WTC11 (cell line): ENCODE data around the gene MICAL2. TPM values are rescaled to one million over a fixed set of nuclear protein-coding genes. Genes with fewer than 3 reads are reported as not detected.

ENCODE experiments used
- ATAC-seq: fragments of 200-7000 bp; cut with Tn5 transposase; 2 replicates; pipeline ENCODE4 v1.10.0; 2021; ENCODE audit warnings: mild to moderate bottlenecking, moderate library complexity
- CTCF ChIA-PET: fragments of 300-600 bp; sonication (Branson Sonifier 250); formaldehyde crosslinking; loops from one replicate; lab custom pipeline; 2021; ENCODE audit warnings: antibody characterized with exemption; lab: Charles Lee
- POLR2A ChIA-PET: fragments of 350-600 bp; sonication (Branson Sonifier 250); formaldehyde crosslinking; loops from one replicate; lab custom pipeline; 2021; ENCODE audit warnings: antibody characterized with exemption; lab: Charles Lee
- DNase-seq: peaks from one replicate; pipeline ENCODE4 v3.0.0; 2021; ENCODE audit warnings: low spot score
- H3K27ac Mint-ChIP-seq: 2 replicates; pipeline ENCODE4 v1.8.0; 2021; ENCODE audit warnings: mixed read lengths
- H3K27me3 Mint-ChIP-seq: 2 replicates; pipeline ENCODE4 v1.8.0; 2021; ENCODE audit warnings: low read depth, mild to moderate bottlenecking, moderate library complexity, mixed read lengths
- H3K36me3 Mint-ChIP-seq: 2 replicates; pipeline ENCODE4 v1.8.0; 2021; ENCODE audit warnings: mixed read lengths
- H3K4me1 Mint-ChIP-seq: 2 replicates; pipeline ENCODE4 v1.8.0; 2022; ENCODE audit warnings: mixed read lengths
- H3K4me3 Mint-ChIP-seq: 2 replicates; pipeline ENCODE4 v1.8.0; 2021; ENCODE audit warnings: mild to moderate bottlenecking, moderate library complexity, mixed read lengths
- H3K9me3 Mint-ChIP-seq: 2 replicates; pipeline ENCODE4 v1.8.0; 2021; ENCODE audit warnings: mixed read lengths
- AR ChIP-seq: fragments of 250-450 bp; sonication (Bioruptor Pico); IDR thresholded peaks from 2 replicates; pipeline ENCODE4 v1.9.0; 2021; ENCODE audit warnings: mild to moderate bottlenecking
- ARID4B ChIP-seq: sonication (generic); formaldehyde crosslinking; IDR thresholded peaks from 2 replicates; pipeline ENCODE4 v1.8.0; 2023; ENCODE audit warnings: missing genetic modification reagents, mild to moderate bottlenecking, borderline replicate concordance
- ATF6 ChIP-seq: sonication (generic); formaldehyde crosslinking; IDR thresholded peaks from 2 replicates; pipeline ENCODE4 v1.8.1; 2023; ENCODE audit warnings: mild to moderate bottlenecking, missing genetic modification reagents
- CREM ChIP-seq: sonication (generic); formaldehyde crosslinking; IDR thresholded peaks from 2 replicates; pipeline ENCODE4 v1.8.1; 2022; ENCODE audit warnings: mild to moderate bottlenecking, missing genetic modification reagents, moderate library complexity
- CTCF ChIP-seq: fragments of 200-600 bp; IDR thresholded peaks from 2 replicates; pipeline ENCODE4 v1.8.0; 2022; ENCODE audit warnings: antibody characterized with exemption
- ELF4 ChIP-seq: sonication (generic); formaldehyde crosslinking; IDR thresholded peaks from 2 replicates; pipeline ENCODE4 v1.8.1; 2022; ENCODE audit warnings: low read depth, mild to moderate bottlenecking, moderate library complexity, missing genetic modification reagents
- GTF2I ChIP-seq: fragments of 250-450 bp; sonication (Bioruptor Pico); conservative IDR thresholded peaks from 2 replicates; pipeline ENCODE4 v1.4.0; 2021; ENCODE audit warnings: mild to moderate bottlenecking
- JAZF1 ChIP-seq: fragments of 250-450 bp; sonication (Bioruptor Pico); IDR thresholded peaks from 2 replicates; pipeline ENCODE4 v1.9.0; 2021; ENCODE audit warnings: moderate library complexity, mild to moderate bottlenecking, inconsistent platforms
- KAT7 ChIP-seq: sonication (generic); formaldehyde crosslinking; IDR thresholded peaks from 2 replicates; pipeline ENCODE4 v1.8.1; 2023; ENCODE audit warnings: missing genetic modification reagents, mild to moderate bottlenecking, borderline replicate concordance
- PRDM15 ChIP-seq: sonication (generic); formaldehyde crosslinking; IDR thresholded peaks from 2 replicates; pipeline ENCODE4 v1.8.0; 2022; ENCODE audit warnings: missing genetic modification reagents
- PRRX2 ChIP-seq: fragments of 250-450 bp; sonication (Bioruptor Pico); IDR thresholded peaks from 2 replicates; pipeline ENCODE4 v1.8.0; 2021; ENCODE audit warnings: mild to moderate bottlenecking
- SOX15 ChIP-seq: fragments of 250-450 bp; sonication (Bioruptor Pico); IDR thresholded peaks from 2 replicates; pipeline ENCODE4 v1.9.0; 2021; ENCODE audit warnings: mild to moderate bottlenecking
- ZNF121 ChIP-seq: sonication (generic); formaldehyde crosslinking; IDR thresholded peaks from 2 replicates; pipeline ENCODE4 v1.8.0; 2023; ENCODE audit warnings: missing genetic modification reagents
- ZNF263 ChIP-seq: sonication (generic); formaldehyde crosslinking; IDR thresholded peaks from 2 replicates; pipeline ENCODE4 v1.8.1; 2022; ENCODE audit warnings: low read depth, mild to moderate bottlenecking, moderate library complexity, missing genetic modification reagents
- ZNF281 ChIP-seq: sonication (generic); formaldehyde crosslinking; IDR thresholded peaks from 2 replicates; pipeline ENCODE4 v1.8.0; 2023; ENCODE audit warnings: mild to moderate bottlenecking, missing genetic modification reagents
- ZNF396 ChIP-seq: fragments of 250-450 bp; sonication (Bioruptor Pico); IDR thresholded peaks from 2 replicates; pipeline ENCODE4 v1.8.0; 2021; ENCODE audit warnings: mild to moderate bottlenecking, moderate library complexity, borderline replicate concordance
- ZNF425 ChIP-seq: fragments of 250-450 bp; sonication (Bioruptor Pico); conservative IDR thresholded peaks from 2 replicates; pipeline ENCODE4 v1.9.0; 2021; ENCODE audit warnings: mild to moderate bottlenecking
- total RNA-seq: library from RNA; stranded (reverse); gene quantifications from 3 replicates; pipeline ENCODE4 v1.2.3, GENCODE V29; 2021

The MICAL2 gene
- total RNA-seq, 1 experiment from 2014 or later: 3.1 TPM

- Mint-ChIP-seq H3K4me3 (no peak overlapping the region), H3K36me3 (no peaks in the 10 kb centered on the region), H3K9me3 (peaks cover 13% of the 10 kb centered on the region), H3K4me1 (peaks cover 15% of the 10 kb centered on the region), H3K27ac (no peak overlapping the region), H3K27me3 (no peaks in the 10 kb centered on the region)
- DNase-seq (no peak), ATAC-seq (no peak)
- POLR2A ChIA-PET: no interaction called here
- CTCF ChIA-PET: interaction anchor here (1.0 to 4.8 kb wide), 3 partner anchors 17 to 623 kb away, joined by 3 to 101 read pairs (median 7); no protein-coding TSS in a partner anchor
- TF ChIP-seq KAT7: no peak
- TF ChIP-seq PRRX2 (CRISPR knock-in tag): no peak
- TF ChIP-seq SOX15 (CRISPR knock-in tag): no peak
- TF ChIP-seq PRDM15 (CRISPR knock-in tag): no peak
- no peak for TF ChIP-seq CREM (CRISPR knock-in tag)
- TF ChIP-seq ATF6 (CRISPR knock-in tag): no peak
- no peak for TF ChIP-seq GTF2I (CRISPR knock-in tag)
- TF ChIP-seq JAZF1 (CRISPR knock-in tag): no peak
- no peak for TF ChIP-seq ELF4 (CRISPR knock-in tag)
- TF ChIP-seq AR (CRISPR knock-in tag): no peak
- no peak for TF ChIP-seq ZNF425 (CRISPR knock-in tag)
- no peak for TF ChIP-seq ARID4B
- no peak for TF ChIP-seq ZNF121 (CRISPR knock-in tag)
- TF ChIP-seq CTCF: no peak
- TF ChIP-seq ZNF263 (CRISPR knock-in tag): no peak
- no peak for TF ChIP-seq ZNF281 (CRISPR knock-in tag)
- TF ChIP-seq ZNF396: no peak
Observed at GRCh38 chr11:12291766-12292165, 181.4 kb downstream of the MICAL2 start.
